Trophoblast cell (in vitro differentiated cells and primary cell): ENCODE data around the gene FAM83G.

Experiments used
- DNase-seq, 2 donors: peaks; one replicate each; pipeline ENCODE4 v3.0.0-alpha.2; 2016
- H2AFZ ChIP-seq: 2 replicates; pipeline ENCODE4 v1.6.1; 2013; ENCODE audit warnings: low read length, moderate library complexity, mild to moderate bottlenecking; ENCODE audit not compliant: insufficient read depth, poor library complexity
- H2AK5ac ChIP-seq: 2 replicates; pipeline ENCODE4 v1.6.1; 2013; ENCODE audit warnings: mild to moderate bottlenecking, low read length
- H2BK120ac ChIP-seq: 2 replicates; pipeline ENCODE4 v1.6.1; 2013; ENCODE audit warnings: low read length, mild to moderate bottlenecking, moderate library complexity; ENCODE audit not compliant: insufficient read depth, poor library complexity
- H2BK12ac ChIP-seq: 2 replicates; pipeline ENCODE4 v1.6.1; 2013; ENCODE audit warnings: mild to moderate bottlenecking, low read length, moderate library complexity
- H2BK5ac ChIP-seq: 2 replicates; pipeline ENCODE4 v1.6.1; 2013; ENCODE audit warnings: low read length, low read depth, moderate library complexity, mild to moderate bottlenecking; ENCODE audit not compliant: poor library complexity
- H3K14ac ChIP-seq: 2 replicates; pipeline ENCODE4 v1.6.1; 2013; ENCODE audit warnings: mild to moderate bottlenecking, low read length
- H3K18ac ChIP-seq: 2 replicates; pipeline ENCODE4 v1.6.1; 2013; ENCODE audit warnings: mild to moderate bottlenecking, low read length
- H3K23ac ChIP-seq: 2 replicates; pipeline ENCODE4 v1.6.1; 2013; ENCODE audit warnings: low read length
- H3K27ac ChIP-seq: 2 replicates; pipeline ENCODE4 v1.5.1; 2013; ENCODE audit warnings: low read depth, mild to moderate bottlenecking, inconsistent platforms, low read length, moderate library complexity
- H3K27me3 ChIP-seq: 2 replicates; pipeline ENCODE4 v1.6.1; 2013; ENCODE audit warnings: inconsistent platforms, mild to moderate bottlenecking, low read length, moderate library complexity; ENCODE audit not compliant: insufficient read depth
- H3K36me3 ChIP-seq, 2 experiments: 1 replicate in 1 of 2; 2 replicates in 1 of 2; pipeline ENCODE4 v1.6.1; 2013; ENCODE audit warnings: low read length in 2 of 2, mild to moderate bottlenecking in 2 of 2, moderate library complexity in 1 of 2; ENCODE audit not compliant: insufficient read depth in 2 of 2, control insufficient read depth in 1 of 2
- H3K4ac ChIP-seq: 2 replicates; pipeline ENCODE4 v1.6.1; 2013; ENCODE audit warnings: low read depth, mild to moderate bottlenecking, low read length, moderate library complexity
- H3K4me1 ChIP-seq, 2 experiments: 1 replicate in 1 of 2; 2 replicates in 1 of 2; pipeline ENCODE4 v1.6.1; 2013; ENCODE audit warnings: low read length in 2 of 2, mild to moderate bottlenecking in 2 of 2, moderate library complexity in 1 of 2; ENCODE audit not compliant: insufficient read depth in 2 of 2, control insufficient read depth in 1 of 2
- H3K4me2 ChIP-seq: 2 replicates; pipeline ENCODE4 v1.6.1; 2013; ENCODE audit warnings: inconsistent platforms, mild to moderate bottlenecking, low read length, moderate library complexity
- H3K4me3 ChIP-seq: 2 replicates; pipeline ENCODE4 v1.5.1; 2013; ENCODE audit warnings: mild to moderate bottlenecking, low read depth, low read length, inconsistent platforms
- H3K79me1 ChIP-seq: one replicate; pipeline ENCODE4 v1.6.1; 2013; ENCODE audit warnings: low read length
- H3K79me2 ChIP-seq: 2 replicates; pipeline ENCODE4 v1.6.1; 2013; ENCODE audit warnings: low read length, mild to moderate bottlenecking; ENCODE audit not compliant: control insufficient read depth, insufficient read depth, poor library complexity
- H3K9ac ChIP-seq: 2 replicates; pipeline ENCODE4 v1.6.1; 2013; ENCODE audit warnings: mild to moderate bottlenecking, low read length
- H3K9me3 ChIP-seq: 2 replicates; pipeline ENCODE4 v1.6.1; 2013; ENCODE audit warnings: low read depth, mild to moderate bottlenecking, control low read depth, inconsistent platforms, low read length; ENCODE audit not compliant: insufficient read depth
- H4K12ac ChIP-seq: 2 replicates; pipeline ENCODE4 v1.6.1; 2013; ENCODE audit warnings: low read depth, mild to moderate bottlenecking, low read length, moderate library complexity
- H4K8ac ChIP-seq: 2 replicates; pipeline ENCODE4 v1.6.1; 2013; ENCODE audit warnings: low read depth, mild to moderate bottlenecking, low read length, moderate library complexity
- H4K91ac ChIP-seq: one replicate; pipeline ENCODE4 v1.6.1; 2013; ENCODE audit warnings: low read depth, mild to moderate bottlenecking, low read length, moderate library complexity
- WGBS: extraction: QIAGEN DNeasy Blood & Tissue Kit; methylation state at CpG from one replicate; pipeline ENCODE4 v1.1.7; 2013; ENCODE audit warnings: missing lambda C conversion rate; ENCODE audit not compliant: insufficient read length, insufficient coverage; ENCODE audit errors: extremely low coverage; 5-methylcytosine and 5-hydroxymethylcytosine counted together

The FAM83G gene

DNA sequence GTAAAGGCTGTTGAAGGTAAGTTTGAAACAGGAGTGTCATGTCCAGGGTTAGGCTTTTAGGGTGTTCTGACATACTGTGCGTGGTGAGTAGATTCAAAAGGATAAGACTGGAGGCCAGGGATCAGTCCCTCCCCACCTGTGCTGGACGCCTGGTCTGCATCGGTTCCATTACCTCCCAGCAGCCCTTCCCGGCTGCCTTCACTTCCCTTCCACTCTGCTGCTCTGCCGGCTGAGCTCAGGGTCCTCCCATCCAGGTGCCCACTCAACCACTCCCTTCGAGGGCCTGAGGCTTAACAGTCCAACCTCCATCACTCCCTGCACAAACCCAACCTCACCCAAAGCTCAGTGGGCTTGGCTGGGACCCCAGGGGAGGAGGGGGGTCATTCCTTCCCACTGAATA is 56.7 kb downstream of the FAM83G start:
- no peak overlapping the region for H3K9ac ChIP-seq
- H2BK120ac ChIP-seq, result no peak overlapping the region
- no peak overlapping the region for H3K4me3 ChIP-seq
- H4K91ac ChIP-seq, result no peak overlapping the region
- H3K9me3 ChIP-seq, result peaks cover 2% of the 10 kb centered on the region
- H3K79me1 ChIP-seq, result no peaks in the 10 kb centered on the region
- H2AK5ac ChIP-seq, result no peak overlapping the region
- no CpG with 5 or more reads among the region's 6 CpGs for WGBS
- H2BK12ac ChIP-seq, result no peak overlapping the region
- H4K8ac ChIP-seq, result no peak overlapping the region
- no peaks in the 10 kb centered on the region for H3K27me3 ChIP-seq
- H3K14ac ChIP-seq, result peak overlapping the region; percentile 7
- peaks cover 11 to 18% of the 10 kb centered on the region in 2 experiments for H3K4me1 ChIP-seq
- no peak for DNase-seq
- H3K18ac ChIP-seq, result no peak overlapping the region
- H4K12ac ChIP-seq, result no peak overlapping the region
- H3K27ac ChIP-seq, result no peak overlapping the region
- H3K79me2 ChIP-seq, result no peaks in the 10 kb centered on the region
- no peak overlapping the region for H3K4ac ChIP-seq
- no peak overlapping the region for H2BK5ac ChIP-seq
- H3K23ac ChIP-seq, result no peak overlapping the region
- no peaks in the 10 kb centered on the region for H3K36me3 ChIP-seq
- no peak overlapping the region for H3K4me2 ChIP-seq
- H2AFZ ChIP-seq, result no peak overlapping the region

DNA sequence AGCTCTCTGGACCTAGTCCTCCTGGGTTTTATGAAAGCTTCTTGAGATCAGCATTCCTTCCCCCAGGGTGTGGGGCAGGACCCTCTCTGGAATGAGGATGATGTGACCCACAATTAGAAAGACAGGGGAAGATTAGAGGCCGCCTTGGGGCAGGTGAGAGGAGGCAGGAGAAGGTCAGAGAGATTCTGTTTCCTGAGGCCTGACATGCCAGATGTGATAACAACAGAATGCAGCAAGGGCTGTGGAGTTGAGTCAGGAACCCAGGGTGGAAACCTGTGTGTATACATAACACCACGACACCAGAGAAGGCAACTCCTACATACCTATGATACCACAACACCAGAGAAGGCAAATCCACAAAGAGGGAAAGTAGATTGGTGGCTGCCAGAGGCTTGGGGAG is 58.0 kb downstream of the FAM83G start:
- Histone ChIP-seq H3K9ac (no peak overlapping the region), H4K91ac (no peak overlapping the region), H2BK120ac (no peak overlapping the region), H3K23ac (no peak overlapping the region), H2BK5ac (no peak overlapping the region), H3K79me2 (no peaks in the 10 kb centered on the region), H3K4ac (no peak overlapping the region), H3K9me3 (peaks cover 2% of the 10 kb centered on the region), H3K4me3 (no peak overlapping the region), H3K27me3 (no peaks in the 10 kb centered on the region), H3K79me1 (no peaks in the 10 kb centered on the region), H3K27ac (no peak overlapping the region), H2AFZ (no peak overlapping the region), H3K4me2 (no peak overlapping the region), H2AK5ac (no peak overlapping the region), H3K36me3 (no peaks in the 10 kb centered on the region), H3K18ac (no peak overlapping the region), H4K8ac (no peak overlapping the region), H2BK12ac (no peak overlapping the region), H4K12ac (no peak overlapping the region), H3K4me1 (peaks cover 11 to 18% of the 10 kb centered on the region in 2 experiments), H3K14ac (no peak overlapping the region)
- no CpG with 5 or more reads among the region's 2 CpGs for WGBS
- DNase-seq, result peak; percentile 99

DNA sequence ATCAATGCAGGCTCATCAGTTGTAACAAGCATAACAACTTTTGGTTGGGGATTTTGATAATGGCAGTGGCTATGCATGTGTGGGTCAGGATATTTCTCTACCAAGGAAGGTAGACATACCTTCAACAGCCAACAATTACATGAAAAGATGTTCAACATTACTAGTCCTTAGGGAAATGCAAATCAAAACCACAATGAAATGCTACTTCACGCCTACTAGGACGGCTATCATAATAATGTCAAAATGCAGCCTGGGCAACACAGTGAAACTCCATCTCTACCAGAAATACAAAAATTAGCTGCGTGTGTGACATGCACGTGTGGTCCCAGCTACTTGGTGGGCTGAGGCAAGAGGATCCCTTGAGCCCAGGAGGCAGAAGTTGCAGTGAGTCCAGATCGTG is 59.9 kb downstream of the FAM83G start:
- no peak overlapping the region for H2BK120ac ChIP-seq
- H3K23ac ChIP-seq, result no peak overlapping the region
- no peaks in the 10 kb centered on the region for H3K79me1 ChIP-seq
- no peak overlapping the region for H4K91ac ChIP-seq
- H3K14ac ChIP-seq, result no peak overlapping the region
- no peak overlapping the region for H3K27ac ChIP-seq
- H3K79me2 ChIP-seq, result no peaks in the 10 kb centered on the region
- no CpG with 5 or more reads among the region's 5 CpGs for WGBS
- DNase-seq, result no peak
- no peak overlapping the region for H2AK5ac ChIP-seq
- no peaks in the 10 kb centered on the region for H3K36me3 ChIP-seq
- H2BK12ac ChIP-seq, result no peak overlapping the region
- no peak overlapping the region for H3K18ac ChIP-seq
- no peak overlapping the region for H4K12ac ChIP-seq
- H3K9ac ChIP-seq, result no peak overlapping the region
- H3K4ac ChIP-seq, result no peak overlapping the region
- no peaks in the 10 kb centered on the region for H3K27me3 ChIP-seq
- H3K4me2 ChIP-seq, result no peak overlapping the region
- H3K9me3 ChIP-seq, result no peaks in the 10 kb centered on the region
- no peak overlapping the region for H2BK5ac ChIP-seq
- H3K4me1 ChIP-seq, result peaks cover 3 to 8% of the 10 kb centered on the region in 2 experiments
- no peak overlapping the region for H3K4me3 ChIP-seq
- no peak overlapping the region for H2AFZ ChIP-seq
- H4K8ac ChIP-seq, result no peak overlapping the region

DNA sequence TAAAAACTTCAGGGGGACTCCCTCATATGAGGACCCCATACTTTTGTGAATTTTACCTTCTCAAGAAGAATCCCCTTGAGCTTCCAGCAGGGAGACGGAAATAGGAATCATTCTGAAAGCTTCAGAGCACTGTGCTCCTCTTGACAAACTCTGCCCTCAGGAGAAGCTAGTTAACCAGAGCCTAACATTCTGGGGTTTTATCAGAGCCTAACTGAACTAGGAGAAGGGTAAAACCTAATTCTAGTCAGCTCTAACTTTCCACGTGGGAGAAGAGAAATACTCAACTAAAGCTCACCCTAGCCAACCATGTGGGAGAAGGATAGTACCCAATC is 65.9 kb downstream of the FAM83G start:
- no peaks in the 10 kb centered on the region for H3K4me1 ChIP-seq
- H3K14ac ChIP-seq, result no peak overlapping the region

More for the DNA sequence above, 65.9 kb downstream of the FAM83G start:
- Histone ChIP-seq H4K12ac (no peak overlapping the region), H3K79me1 (no peaks in the 10 kb centered on the region), H3K18ac (no peak overlapping the region), H3K4me2 (no peak overlapping the region), H2AK5ac (no peak overlapping the region), H3K23ac (no peak overlapping the region), H2AFZ (no peak overlapping the region), H3K9me3 (no peaks in the 10 kb centered on the region), H2BK120ac (no peak overlapping the region), H3K36me3 (no peaks in the 10 kb centered on the region), H3K27ac (no peak overlapping the region), H4K91ac (no peak overlapping the region), H3K9ac (no peak overlapping the region), H4K8ac (no peak overlapping the region), H3K27me3 (no peaks in the 10 kb centered on the region), H3K79me2 (no peaks in the 10 kb centered on the region), H3K4me3 (no peak overlapping the region), H2BK5ac (no peak overlapping the region), H3K4ac (no peak overlapping the region), H2BK12ac (no peak overlapping the region)
- no CpG with 5 or more reads among the region's 2 CpGs for WGBS
- no peak for DNase-seq
